Hippocampal formation (tissue), 2 donors: ENCODE data around the gene SIRPB1.
"Not testable (repeated sequence)": the region's sequence is repeated elsewhere in the genome, so short reads cannot be mapped to it uniquely, and the experiment has no call there.

Experiments used
- DNase-seq, 2 donors: peaks; one replicate each; lab custom pipeline; 2025; lab: John Stamatoyannopoulos, UW

Gene SIRPB1

GRCh38 chr20:1636621-1637020, 16.8 kb upstream of the SIRPB1 start:
- no peak for DNase-seq

GRCh38 chr20:1635291-1635979, 15.6 kb upstream of the SIRPB1 start:
- DNase-seq = no peak

GRCh38 chr20:1633535-1633934, 13.7 kb upstream of the SIRPB1 start:
- DNase-seq = no peak

GRCh38 chr20:1632178-1632577, 12.4 kb upstream of the SIRPB1 start:
- DNase-seq = no peak

GRCh38 chr20:1631309-1632151, 11.7 kb upstream of the SIRPB1 start:
- no peak for DNase-seq

GRCh38 chr20:1630186-1630585, 10.4 kb upstream of the SIRPB1 start:
- no peak for DNase-seq

GRCh38 chr20:1629321-1629720, 9.5 kb upstream of the SIRPB1 start:
- no peak for DNase-seq

GRCh38 chr20:1628621-1629020, 8.8 kb upstream of the SIRPB1 start:
- DNase-seq = no peak

GRCh38 chr20:1627200-1627550, 7.4 kb upstream of the SIRPB1 start:
- DNase-seq = no peak

GRCh38 chr20:1626528-1627199, 6.9 kb upstream of the SIRPB1 start:
- DNase-seq = no peak

GRCh38 chr20:1625083-1625690, 5.4 kb upstream of the SIRPB1 start:
- DNase-seq = no peak

- no peak for DNase-seq
These were observed 3.8 kb upstream of the SIRPB1 start for GRCh38 chr20:1623501-1624205.

GRCh38 chr20:1622450-1622849, 2.6 kb upstream of the SIRPB1 start:
- no peak for DNase-seq

GRCh38 chr20:1621316-1621715, 1.5 kb upstream of the SIRPB1 start:
- no peak for DNase-seq

GRCh38 chr20:1618954-1619540, 762 bp downstream of the SIRPB1 start:
- no peak for DNase-seq

- DNase-seq = no peak
These were observed 1.3 kb downstream of the SIRPB1 start for GRCh38 chr20:1618479-1618878.

GRCh38 chr20:1616858-1617434, 2.9 kb downstream of the SIRPB1 start:
- DNase-seq = no peak

GRCh38 chr20:1610404-1610803, 9.4 kb downstream of the SIRPB1 start:
- DNase-seq = not testable (repeated sequence)

- DNase-seq = not testable (repeated sequence)
These were observed 11.0 kb downstream of the SIRPB1 start for GRCh38 chr20:1608678-1609347.

GRCh38 chr20:1600736-1601135, 19.1 kb downstream of the SIRPB1 start:
- no peak for DNase-seq
